Neuronal stem cell (in vitro differentiated cells): ENCODE measurements around the gene FGL2.

Experiments
- DNase-seq: peaks from one replicate; pipeline ENCODE4 v3.0.0-alpha.2; 2013; ENCODE audit warnings: low spot score
- H2AFZ ChIP-seq: one replicate; pipeline ENCODE4 v1.6.1; 2013; ENCODE audit warnings: mild to moderate bottlenecking, low read length, inconsistent platforms
- H2AK5ac ChIP-seq: 2 replicates; pipeline ENCODE4 v1.6.1; 2013; ENCODE audit warnings: low read depth, mild to moderate bottlenecking, inconsistent platforms, low read length, moderate library complexity, mixed read lengths
- H2BK120ac ChIP-seq: 2 replicates; pipeline ENCODE4 v1.6.1; 2013; ENCODE audit warnings: low read depth, mild to moderate bottlenecking, inconsistent platforms, low read length, moderate library complexity, mixed read lengths
- H2BK12ac ChIP-seq: one replicate; pipeline ENCODE4 v1.6.1; 2013; ENCODE audit warnings: low read length, inconsistent platforms
- H2BK15ac ChIP-seq: 2 replicates; pipeline ENCODE4 v1.6.1; 2013; ENCODE audit warnings: mild to moderate bottlenecking, low read length, inconsistent platforms, mixed read lengths
- H2BK5ac ChIP-seq: one replicate; pipeline ENCODE4 v1.6.1; 2013; ENCODE audit warnings: inconsistent platforms, mild to moderate bottlenecking, low read length, moderate library complexity
- H3K14ac ChIP-seq: one replicate; pipeline ENCODE4 v1.6.1; 2013; ENCODE audit warnings: low read length, inconsistent platforms
- H3K18ac ChIP-seq: 2 replicates; pipeline ENCODE4 v1.6.1; 2013; ENCODE audit warnings: low read length, inconsistent platforms
- H3K23ac ChIP-seq: 2 replicates; pipeline ENCODE4 v1.6.1; 2013; ENCODE audit warnings: low read depth, mild to moderate bottlenecking, mixed read lengths, low read length, inconsistent platforms; ENCODE audit not compliant: poor library complexity
- H3K27ac ChIP-seq: replicated peaks from 3 replicates; pipeline ENCODE4 v1.5.1; 2013; ENCODE audit warnings: low read length, inconsistent platforms
- H3K27me3 ChIP-seq, 3 experiments: 2 replicates each; pipeline ENCODE4 v1.6.1; 2013; ENCODE audit warnings: low read length in 3 of 3, mild to moderate bottlenecking in 2 of 3, inconsistent platforms in 1 of 3, low read depth in 1 of 3, mixed read lengths in 1 of 3, moderate library complexity in 1 of 3; ENCODE audit not compliant: control insufficient read depth in 3 of 3, insufficient read depth in 3 of 3
- H3K36me3 ChIP-seq, 2 donors: replicated peaks in 1 of 2; 2 replicates each; pipeline ENCODE4 v1.6.1; 2013; ENCODE audit warnings: low read length in 2 of 2; ENCODE audit not compliant: control insufficient read depth in 2 of 2, insufficient read depth in 2 of 2
- H3K4ac ChIP-seq: 2 replicates; pipeline ENCODE4 v1.6.1; 2013; ENCODE audit warnings: inconsistent platforms, mild to moderate bottlenecking, low read length, moderate library complexity
- H3K4me1 ChIP-seq, 2 donors: 1 replicate in 1 of 2; 2 replicates in 1 of 2; pipeline ENCODE4 v1.6.1; 2013; ENCODE audit warnings: low read length in 2 of 2, low read depth in 1 of 2; ENCODE audit not compliant: control insufficient read depth in 2 of 2, insufficient read depth in 1 of 2
- H3K4me2 ChIP-seq: one replicate; pipeline ENCODE4 v1.6.1; 2013; ENCODE audit warnings: mild to moderate bottlenecking, low read length, inconsistent platforms; ENCODE audit not compliant: insufficient read depth, poor library complexity, severe bottlenecking
- H3K4me3 ChIP-seq, 2 donors: 2 replicates each; pipeline ENCODE4 v1.5.1; 2013; ENCODE audit warnings: low read length in 2 of 2, mild to moderate bottlenecking in 2 of 2, inconsistent platforms in 1 of 2, moderate library complexity in 1 of 2
- H3K79me1 ChIP-seq: one replicate; pipeline ENCODE4 v1.6.1; 2013; ENCODE audit warnings: low read depth, mild to moderate bottlenecking, inconsistent platforms, low read length, moderate library complexity
- H3K9ac ChIP-seq: one replicate; pipeline ENCODE4 v1.6.1; 2013; ENCODE audit warnings: mild to moderate bottlenecking, low read depth, low read length, inconsistent platforms; ENCODE audit not compliant: poor library complexity
- H3K9me3 ChIP-seq, 2 donors: replicated peaks in 1 of 2; 2 replicates each; pipeline versions ENCODE3 to v1.6.1; 2013; ENCODE audit warnings: low read length in 2 of 2, mild to moderate bottlenecking in 2 of 2, inconsistent platforms in 1 of 2, low read depth in 1 of 2, mixed read lengths in 1 of 2, moderate library complexity in 1 of 2; ENCODE audit not compliant: control insufficient read depth in 2 of 2, insufficient read depth in 1 of 2
- H4K8ac ChIP-seq: one replicate; pipeline ENCODE4 v1.6.1; 2013; ENCODE audit warnings: low read depth, mild to moderate bottlenecking, inconsistent platforms, low read length, moderate library complexity
- H4K91ac ChIP-seq: one replicate; pipeline ENCODE4 v1.6.1; 2013; ENCODE audit warnings: low read length, low read depth, mild to moderate bottlenecking, inconsistent platforms; ENCODE audit not compliant: poor library complexity
- WGBS, 2 donors: extraction: QIAGEN DNeasy Blood & Tissue Kit; methylation state at CpG; one replicate each; pipeline ENCODE4 v1.1.7; 2013; ENCODE audit warnings: missing lambda C conversion rate in 2 of 2, mixed read lengths in 1 of 2; ENCODE audit not compliant: insufficient read length in 2 of 2, insufficient replicate concordance in 1 of 2; ENCODE audit errors: extremely low coverage in 2 of 2; 5-methylcytosine and 5-hydroxymethylcytosine counted together

The FGL2 gene

DNA sequence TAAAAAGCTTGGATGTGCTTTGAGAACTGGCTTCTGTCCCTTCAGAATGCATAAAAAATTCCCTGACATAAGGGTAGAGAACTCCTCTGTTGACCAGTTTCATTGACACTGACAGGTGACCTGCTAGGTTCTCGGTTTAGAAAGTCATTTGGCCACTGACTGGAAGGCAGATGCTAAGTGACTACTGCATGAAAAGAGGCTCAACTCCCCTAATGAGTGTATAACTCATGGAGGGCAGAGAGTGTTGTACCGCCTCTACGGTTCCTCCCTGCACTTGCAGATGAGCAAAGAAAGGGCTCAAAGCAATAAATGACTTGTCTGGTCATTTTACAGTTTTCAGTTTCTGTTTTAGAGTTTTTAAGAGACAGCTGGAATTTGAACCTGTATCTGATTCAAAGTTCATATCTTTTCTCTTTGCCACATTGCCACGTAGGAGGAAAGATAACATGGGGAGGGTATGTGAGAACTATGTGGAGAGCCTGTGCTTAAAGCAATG, 2.9 kb upstream of the FGL2 start:
- Histone ChIP-seq H3K4me2 (no peak overlapping the region), H2BK5ac (no peak overlapping the region), H3K9me3 (no peaks in the 10 kb centered on the region), H3K4ac (no peak overlapping the region), H2AK5ac (no peak overlapping the region), H2BK15ac (no peak overlapping the region), H3K27me3 (no peaks in the 10 kb centered on the region), H2AFZ (no peak overlapping the region), H2BK12ac (no peak overlapping the region), H3K27ac (no peak overlapping the region), H3K79me1 (no peaks in the 10 kb centered on the region), H3K4me3 (no peak overlapping the region), H2BK120ac (no peak overlapping the region), H4K8ac (no peak overlapping the region), H3K14ac (no peak overlapping the region), H3K18ac (no peak overlapping the region), H4K91ac (no peak overlapping the region), H3K23ac (no peak overlapping the region), H3K36me3 (no peaks in the 10 kb centered on the region), H3K9ac (no peak overlapping the region), H3K4me1 (peaks cover 3 to 6% of the 10 kb centered on the region in 2 donors)
- WGBS, 2 donors = no CpG with 5 or more reads among the region's 4 CpGs
- no peak for DNase-seq

DNA sequence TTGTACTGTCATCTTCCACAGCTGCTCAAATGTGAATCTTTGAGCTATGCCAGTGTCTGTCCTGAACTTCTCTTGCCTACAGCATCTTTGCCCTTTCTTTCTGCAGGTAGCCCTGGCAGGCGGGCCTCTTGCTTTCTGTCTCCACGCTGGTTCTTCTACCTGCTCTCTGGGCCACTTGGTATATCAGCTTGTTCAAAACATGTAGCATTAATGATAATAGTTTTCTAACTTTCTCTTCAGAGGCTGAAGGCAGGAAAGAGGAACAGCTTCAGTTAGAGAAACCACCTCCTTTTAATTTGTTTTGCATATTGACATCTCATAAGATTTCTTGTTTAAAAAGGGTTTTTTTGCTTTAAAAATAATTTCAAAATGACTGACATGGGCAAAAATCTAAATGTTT, 923 bp upstream of the FGL2 start:
- Histone ChIP-seq H2AFZ (no peak overlapping the region), H2BK12ac (no peak overlapping the region), H2BK5ac (no peak overlapping the region), H3K27me3 (no peaks in the 10 kb centered on the region), H3K4me3 (no peak overlapping the region), H3K14ac (no peak overlapping the region), H3K23ac (no peak overlapping the region), H3K36me3 (no peaks in the 10 kb centered on the region), H2BK120ac (no peak overlapping the region), H3K4me1 (peaks cover 3 to 6% of the 10 kb centered on the region in 2 donors), H3K27ac (no peak overlapping the region), H4K8ac (no peak overlapping the region), H3K9me3 (no peaks in the 10 kb centered on the region), H4K91ac (no peak overlapping the region), H2BK15ac (no peak overlapping the region), H2AK5ac (no peak overlapping the region), H3K4ac (no peak overlapping the region), H3K79me1 (no peaks in the 10 kb centered on the region), H3K18ac (no peak overlapping the region), H3K9ac (no peak overlapping the region), H3K4me2 (no peak overlapping the region)
- WGBS, 2 donors = no CpG with 5 or more reads among the region's 2 CpGs
- no peak for DNase-seq

- H3K4me3 ChIP-seq = no peak overlapping the region
- H3K4me1 ChIP-seq = peaks cover 3 to 6% of the 10 kb centered on the region in 2 donors
- H2AFZ ChIP-seq = no peak overlapping the region
- H2BK5ac ChIP-seq = no peak overlapping the region
- H3K18ac ChIP-seq = no peak overlapping the region
- no peak overlapping the region for H3K4ac ChIP-seq
- no peak overlapping the region for H3K9ac ChIP-seq
- DNase-seq = no peak
- no peak overlapping the region for H2BK120ac ChIP-seq
- H3K27ac ChIP-seq = no peak overlapping the region
- no peak overlapping the region for H3K4me2 ChIP-seq
- no peaks in the 10 kb centered on the region for H3K9me3 ChIP-seq
- H4K91ac ChIP-seq = no peak overlapping the region
- H3K36me3 ChIP-seq = no peaks in the 10 kb centered on the region
- no peak overlapping the region for H3K23ac ChIP-seq
- no peaks in the 10 kb centered on the region for H3K27me3 ChIP-seq
- no peak overlapping the region for H2AK5ac ChIP-seq
- H4K8ac ChIP-seq = no peak overlapping the region
- H3K79me1 ChIP-seq = no peaks in the 10 kb centered on the region
- no peak overlapping the region for H2BK12ac ChIP-seq
- WGBS, 2 donors = no CpG with 5 or more reads among the region's 4 CpGs
- no peak overlapping the region for H2BK15ac ChIP-seq
- no peak overlapping the region for H3K14ac ChIP-seq
Observed at GRCh38 chr7:77197141-77197540, 2.5 kb downstream of the FGL2 start.

- Histone ChIP-seq H2BK12ac (no peak overlapping the region), H3K18ac (no peak overlapping the region), H3K27me3 (no peaks in the 10 kb centered on the region), H3K9me3 (no peaks in the 10 kb centered on the region), H2AFZ (no peak overlapping the region), H2BK5ac (no peak overlapping the region), H3K27ac (no peak overlapping the region), H3K36me3 (no peaks in the 10 kb centered on the region), H3K4ac (no peak overlapping the region), H2AK5ac (no peak overlapping the region), H3K79me1 (no peaks in the 10 kb centered on the region), H2BK15ac (no peak overlapping the region), H3K4me1 (no peaks in the 10 kb centered on the region), H2BK120ac (no peak overlapping the region), H3K14ac (no peak overlapping the region), H4K91ac (no peak overlapping the region), H3K4me2 (no peak overlapping the region), H3K4me3 (no peak overlapping the region), H3K23ac (no peak overlapping the region), H3K9ac (no peak overlapping the region), H4K8ac (no peak overlapping the region)
- no CpG with 5 or more reads among the region's 4 CpGs for WGBS, 2 donors
- no peak for DNase-seq
Observed at GRCh38 chr7:77188731-77189437, 10.7 kb downstream of the FGL2 start.
